Measurements from ENCODE around the gene GPRIN3.

GPRIN3 gene

DNA sequence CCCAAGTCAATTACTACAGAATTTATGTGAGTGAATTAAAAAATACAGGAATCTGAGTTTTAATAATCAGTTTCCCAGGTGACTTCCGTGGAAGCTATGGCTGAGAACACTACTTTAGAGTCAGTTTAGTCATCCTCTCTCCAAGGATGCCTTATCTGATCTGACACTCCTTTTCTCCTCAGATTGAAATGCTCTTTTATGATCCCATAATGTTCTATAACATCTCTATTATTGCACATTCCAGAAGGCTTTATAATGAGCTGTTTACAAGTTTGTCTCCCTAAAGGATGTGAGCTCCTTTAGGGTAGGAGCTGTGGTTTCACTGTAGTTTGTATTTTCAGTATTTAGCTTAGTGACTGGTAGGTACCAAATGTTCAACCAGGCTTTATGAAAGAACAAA, 90.0 kb downstream of the GPRIN3 start:
- H3K4me3 ChIP-seq (ENCODE audit: low read depth, low read length) = no peak overlapping the region
- TF ChIP-seq, protein P1, sequence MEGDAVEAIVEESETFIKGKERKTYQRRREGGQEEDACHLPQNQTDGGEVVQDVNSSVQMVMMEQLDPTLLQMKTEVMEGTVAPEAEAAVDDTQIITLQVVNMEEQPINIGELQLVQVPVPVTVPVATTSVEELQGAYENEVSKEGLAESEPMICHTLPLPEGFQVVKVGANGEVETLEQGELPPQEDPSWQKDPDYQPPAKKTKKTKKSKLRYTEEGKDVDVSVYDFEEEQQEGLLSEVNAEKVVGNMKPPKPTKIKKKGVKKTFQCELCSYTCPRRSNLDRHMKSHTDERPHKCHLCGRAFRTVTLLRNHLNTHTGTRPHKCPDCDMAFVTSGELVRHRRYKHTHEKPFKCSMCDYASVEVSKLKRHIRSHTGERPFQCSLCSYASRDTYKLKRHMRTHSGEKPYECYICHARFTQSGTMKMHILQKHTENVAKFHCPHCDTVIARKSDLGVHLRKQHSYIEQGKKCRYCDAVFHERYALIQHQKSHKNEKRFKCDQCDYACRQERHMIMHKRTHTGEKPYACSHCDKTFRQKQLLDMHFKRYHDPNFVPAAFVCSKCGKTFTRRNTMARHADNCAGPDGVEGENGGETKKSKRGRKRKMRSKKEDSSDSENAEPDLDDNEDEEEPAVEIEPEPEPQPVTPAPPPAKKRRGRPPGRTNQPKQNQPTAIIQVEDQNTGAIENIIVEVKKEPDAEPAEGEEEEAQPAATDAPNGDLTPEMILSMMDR (IDR thresholded peaks at IDR 0.05; ENCODE audit: control insufficient read depth, extremely low read depth, insufficient read depth) = no peak
- no peak for DNase-seq (ENCODE audit: low read depth)

DNA sequence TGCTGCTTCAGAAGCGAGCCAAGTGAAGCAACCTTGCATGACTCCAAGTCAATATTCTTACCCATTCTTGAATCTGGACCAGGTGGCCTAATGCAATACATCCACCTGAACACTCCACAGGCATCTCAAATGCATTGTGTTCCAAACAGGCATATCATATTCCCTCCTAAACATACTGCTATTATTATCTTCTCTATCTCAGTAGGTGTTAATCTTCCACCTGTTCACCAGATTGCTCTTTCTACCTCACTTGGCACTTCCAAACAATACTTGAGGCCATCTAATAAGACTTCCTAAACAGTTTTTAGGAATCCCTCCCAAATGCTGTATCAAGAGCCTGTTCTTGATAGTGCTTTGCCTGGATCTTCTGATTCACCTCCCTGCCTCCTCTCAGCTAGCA, 90.7 kb downstream of the GPRIN3 start:
- no peak for DNase-seq (ENCODE audit: low read depth)
- TF ChIP-seq, protein P1 (IDR thresholded peaks at IDR 0.05; ENCODE audit: control insufficient read depth, extremely low read depth, insufficient read depth) = no peak
- no peak overlapping the region for H3K4me3 ChIP-seq (ENCODE audit: low read depth, low read length)

DNA sequence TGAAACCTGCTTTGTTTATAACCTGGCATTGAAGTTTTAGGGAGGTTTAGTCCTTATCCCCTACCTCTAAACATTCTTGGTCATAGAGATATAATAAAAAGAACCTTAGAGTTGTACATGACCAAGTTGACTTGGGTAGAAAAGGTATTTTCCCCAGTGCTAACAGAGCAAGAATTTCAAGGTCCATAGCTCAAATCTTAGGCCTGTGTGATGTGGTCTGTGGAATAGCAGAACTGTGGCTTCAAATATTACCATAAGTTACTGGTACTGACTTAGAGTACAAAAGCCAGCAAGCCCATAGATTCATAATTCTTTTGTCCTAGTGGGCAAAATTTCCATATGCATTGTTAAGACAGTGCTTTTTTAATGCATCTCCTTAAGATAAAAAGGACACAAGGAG, 91.2 kb downstream of the GPRIN3 start:
- no peak overlapping the region for H3K4me3 ChIP-seq (ENCODE audit: low read depth, low read length)
- TF ChIP-seq, protein P1 (IDR thresholded peaks at IDR 0.05; ENCODE audit: control insufficient read depth, extremely low read depth, insufficient read depth) = no peak
- no peak for DNase-seq (ENCODE audit: low read depth)

DNA sequence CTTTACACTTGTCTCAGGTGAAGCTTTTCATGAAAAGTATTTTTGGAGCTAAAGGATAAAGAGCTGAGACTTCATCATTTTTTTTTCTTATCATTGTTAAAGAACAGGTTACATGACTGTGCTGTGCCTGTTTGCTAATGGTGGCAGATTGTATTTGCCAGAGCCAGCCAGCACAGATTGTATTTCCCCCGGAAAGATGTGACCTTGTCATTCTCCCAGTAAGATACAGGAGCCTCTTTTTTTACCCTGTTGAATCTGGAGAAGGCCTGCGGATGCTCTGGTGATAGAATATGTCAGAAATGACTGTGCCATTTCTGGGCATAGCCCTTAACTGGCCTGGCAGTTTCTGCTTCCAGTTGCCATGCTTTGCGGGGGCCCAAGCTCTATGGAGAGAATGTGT, 91.9 kb downstream of the GPRIN3 start:
- TF ChIP-seq, protein P1 (IDR thresholded peaks at IDR 0.05; ENCODE audit: control insufficient read depth, extremely low read depth, insufficient read depth) = no peak
- no peak for DNase-seq (ENCODE audit: low read depth)
- H3K4me3 ChIP-seq (ENCODE audit: low read depth, low read length) = no peak overlapping the region

DNA sequence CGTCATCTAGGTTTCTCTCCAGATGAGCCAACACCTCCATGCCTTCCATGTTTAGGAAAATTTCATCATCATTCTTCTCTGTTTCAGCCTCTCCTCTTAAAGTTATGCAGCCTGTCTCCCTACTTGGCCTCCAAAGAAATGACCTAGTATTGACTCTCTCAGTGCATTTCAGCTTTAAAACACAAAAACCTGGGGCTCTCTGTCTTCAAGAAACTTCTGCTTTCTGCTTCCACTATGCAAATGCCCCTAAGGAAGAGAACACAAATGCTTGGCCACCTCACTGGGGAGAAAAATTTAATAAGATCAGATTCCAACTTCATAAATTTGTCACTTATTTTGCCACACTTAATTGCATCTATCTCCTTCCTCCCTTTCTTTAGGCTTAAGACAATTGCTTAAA, 93.3 kb downstream of the GPRIN3 start:
- TF ChIP-seq, protein P1 (IDR thresholded peaks at IDR 0.05; ENCODE audit: control insufficient read depth, extremely low read depth, insufficient read depth) = no peak
- no peak overlapping the region for H3K4me3 ChIP-seq (ENCODE audit: low read depth, low read length)
- DNase-seq (ENCODE audit: low read depth) = no peak

DNA sequence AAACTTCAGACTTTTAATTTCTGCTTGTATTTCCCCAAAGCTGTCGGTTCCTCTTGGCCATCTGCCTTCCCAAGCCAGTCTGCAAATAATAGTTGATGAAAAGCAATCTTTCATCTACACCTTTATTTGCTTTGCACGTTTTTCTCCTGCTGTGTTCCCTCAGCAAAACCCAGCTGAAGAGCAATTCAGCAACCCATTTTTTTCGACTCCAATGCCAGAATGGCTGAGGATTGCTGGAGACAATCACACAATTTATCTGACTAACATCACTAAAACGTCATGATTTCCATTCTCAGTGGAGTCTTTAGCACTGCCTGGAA, 94.3 kb downstream of the GPRIN3 start:
- TF ChIP-seq, protein P1 (IDR thresholded peaks at IDR 0.05; ENCODE audit: control insufficient read depth, extremely low read depth, insufficient read depth) = no peak
- DNase-seq (ENCODE audit: low read depth) = no peak
- no peak overlapping the region for H3K4me3 ChIP-seq (ENCODE audit: low read depth, low read length)

DNA sequence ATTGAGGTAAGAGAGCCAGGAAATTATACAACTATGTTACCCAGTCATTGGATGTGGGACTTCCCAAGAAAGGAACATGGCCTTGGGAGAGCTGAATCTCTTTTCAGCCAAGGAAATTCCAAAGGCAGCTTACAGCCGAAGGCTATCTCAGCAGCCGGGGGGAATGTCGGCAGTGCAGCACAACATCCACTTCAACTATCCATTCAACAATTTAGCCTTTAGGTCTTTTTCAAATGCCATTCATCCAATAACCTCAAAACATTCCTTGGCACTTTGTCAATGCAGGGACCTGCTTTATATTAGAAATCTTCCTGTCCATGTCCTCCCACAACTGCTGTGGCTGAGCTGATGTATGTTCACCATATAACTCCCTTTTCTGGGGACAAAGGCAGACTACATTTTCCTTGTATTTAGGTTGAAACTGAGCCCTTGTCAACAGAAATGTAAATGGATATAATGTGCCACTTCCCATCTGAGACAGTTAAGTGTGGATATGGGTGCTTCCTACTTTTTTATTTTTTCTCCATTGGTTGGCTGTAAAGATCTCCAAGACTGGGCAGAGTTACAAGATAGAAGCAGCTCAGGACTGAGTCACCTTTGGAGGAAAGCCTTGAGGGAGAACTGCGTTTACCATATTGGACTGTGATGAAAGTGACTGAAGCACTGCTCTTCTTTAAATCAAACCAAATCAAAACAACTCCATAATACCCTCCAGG, 94.8 kb downstream of the GPRIN3 start:
- DNase-seq (ENCODE audit: low read depth) = no peak
- TF ChIP-seq, protein P1 (IDR thresholded peaks at IDR 0.05; ENCODE audit: control insufficient read depth, extremely low read depth, insufficient read depth) = no peak
- H3K4me3 ChIP-seq (ENCODE audit: low read depth, low read length) = no peak overlapping the region

Data from LNCaP clone FGC (cell line).